ENCODE data around the gene NTMT1. TPM values are rescaled to one million over a fixed set of nuclear protein-coding genes. Genes with fewer than 3 reads are reported as not detected.

Gene NTMT1
- total RNA-seq, 4 donors from 2014 or later = 7.0 to 26.0 (median 16.9) TPM

- no peak for TF ChIP-seq CTCF (IDR thresholded peaks at IDR 0.05; ENCODE audit: low read depth)
Measured at GRCh38 chr9:129608561-129609481, 17.1 kb upstream of the NTMT1 start.

- TF ChIP-seq CTCF (IDR thresholded peaks at IDR 0.05; ENCODE audit: low read depth) = no peak
Measured at GRCh38 chr9:129609486-129610212, 16.3 kb upstream of the NTMT1 start.

- TF ChIP-seq CTCF (IDR thresholded peaks at IDR 0.05; ENCODE audit: low read depth) = no peak
Measured at GRCh38 chr9:129610213-129610472, 15.8 kb upstream of the NTMT1 start.

- no peak for TF ChIP-seq CTCF (IDR thresholded peaks at IDR 0.05; ENCODE audit: low read depth)
Measured at GRCh38 chr9:129610473-129611306, 15.3 kb upstream of the NTMT1 start.

GRCh38 chr9:129611307-129611800 lies 14.6 kb upstream of the NTMT1 start:
- no peak for TF ChIP-seq CTCF (IDR thresholded peaks at IDR 0.05; ENCODE audit: low read depth)

GRCh38 chr9:129612123-129612522 lies 13.8 kb upstream of the NTMT1 start:
- TF ChIP-seq CTCF (IDR thresholded peaks at IDR 0.05; ENCODE audit: low read depth) = no peak

All from subcutaneous adipose tissue (tissue), 4 donors.